Ovary (tissue), 9 donors: Measurements from ENCODE around the gene ARL13A. TPM values are rescaled to one million over a fixed set of nuclear protein-coding genes. Genes with fewer than 3 reads are reported as not detected.

Experiments used
- DNase-seq, 5 donors: peaks; one replicate each; pipeline ENCODE4 v3.0.0-alpha.2; 2019 to 2020
- H3K27ac ChIP-seq, 2 donors: fragments of 200-600 bp; one replicate each; pipeline versions ENCODE4 v1.5.1 to v1.8.0; 2019 to 2022
- H3K27me3 ChIP-seq: fragments of 200-600 bp; one replicate; pipeline ENCODE4 v1.8.0; 2022
- H3K36me3 ChIP-seq: fragments of 200-600 bp; sonication (generic); one replicate; pipeline ENCODE4 v1.5.1; 2019
- H3K4me1 ChIP-seq: one replicate; pipeline ENCODE4 v1.8.1; 2013; ENCODE audit warnings: mild to moderate bottlenecking, moderate library complexity; ENCODE audit not compliant: insufficient read depth
- H3K4me3 ChIP-seq: fragments of 200-600 bp; sonication (generic); one replicate; pipeline ENCODE4 v1.5.1; 2017
- H3K9me3 ChIP-seq, 2 donors: fragments of 200-600 bp in 1 of 2; sonication (generic) in 1 of 2; one replicate each; pipeline versions ENCODE4 v1.5.1 to v1.8.1; 2013 to 2019; ENCODE audit warnings: mild to moderate bottlenecking in 1 of 2, moderate library complexity in 1 of 2
- EP300 ChIP-seq: sonication (generic); formaldehyde crosslinking; IDR thresholded peaks from one replicate; pipeline ENCODE4 v1.6.1; 2017; ENCODE audit warnings: antibody characterized with exemption
- POLR2A ChIP-seq: fragments of 450-650 bp; IDR thresholded peaks from one replicate; pipeline ENCODE4 v1.6.1; 2017; ENCODE audit warnings: antibody characterized with exemption, mild to moderate bottlenecking, moderate library complexity
- WGBS, 3 donors: extraction: QIAGEN DNeasy Blood & Tissue Kit in 1 of 3; methylation state at CpG; one replicate each; pipeline versions ENCODE4 v1.1.5 to v1.1.7; 2013 to 2017; 5-methylcytosine and 5-hydroxymethylcytosine counted together
- intact Hi-C, 4 donors: fragments of 100-400 bp; cut with DNase I; formaldehyde crosslinking; loops; one replicate each; pipeline versions ENCODE4 v1.11.0 to v1.15.1; 2022 to 2023
- polyA plus RNA-seq, 2 donors: library from polyadenylated mRNA; stranded (reverse); fragments of 200-250 nt in 1 of 2; fragments of 350-450 nt in 1 of 2; fragmentation: Illumina TruSeq in 1 of 2; extraction: RNeasy Lipid Tissue Mini Kit (QIAGEN cat#74804) in 1 of 2; gene quantifications; one replicate each; pipeline ENCODE4 v1.2.3, GENCODE V29; 2013 to 2014
- total RNA-seq, 7 donors: library from RNA; depleted of rRNA in 2 of 7; stranded (reverse); fragments of >200 nt in 2 of 7; fragmentation: NEBNext Ultra II Directional in 3 of 7; extraction: Animal tissue kit (Norgen Biotek cat#: 25700) in 3 of 7; gene quantifications; one replicate each; pipeline versions ENCODE4 v1.1.0 to v1.2.4, GENCODE V29; 2016 to 2023
- TF ChIP-seq, protein P1 (sequence below), 3 donors: fragments of 450-650 bp in 2 of 3; fragments of 200-600 bp in 1 of 3; IDR thresholded peaks; one replicate each; pipeline versions ENCODE4 v1.5.1 to v1.8.0; 2016 to 2022; ENCODE audit warnings: antibody characterized with exemption in 3 of 3, mild to moderate bottlenecking in 1 of 3
- donor health status: DM: no; HTN: no; CAD: no; lungs with moderate emphysema.
- donor health status: DM: no; HTN: no; CAD: no.
- donor health status: Bipolar disorder and iron deficiency.
- donor health status: DM: yes; HTN: yes; CAD: no.
- donor health status: DM: no; HTN: no; CAD: no.
- donor health status: DM: yes; HTN: yes; CAD: no.

The ARL13A gene
- total and polyA plus RNA-seq, 9 donors = not detected

DNA sequence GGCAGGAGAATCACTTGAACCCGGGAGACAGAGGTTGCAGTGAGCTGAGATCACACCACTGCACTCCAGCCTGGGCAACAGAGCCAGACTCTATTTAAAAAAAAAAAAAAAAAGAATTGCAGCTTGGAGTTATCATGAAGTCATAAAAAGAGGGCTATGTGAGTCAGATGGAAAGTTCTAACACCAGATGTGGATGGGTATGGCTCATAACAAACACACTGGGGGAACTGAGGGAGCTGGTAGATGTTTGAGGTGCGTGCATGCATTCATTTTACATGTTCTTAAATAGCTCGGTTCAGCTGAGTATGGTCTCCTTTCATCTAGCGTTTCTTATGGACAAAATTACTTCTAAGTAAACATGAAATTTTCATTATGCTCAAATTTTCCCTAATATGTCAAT lies 70.7 kb downstream of the ARL13A start:
- no peaks in the 10 kb centered on the region for H3K4me1 ChIP-seq
- no peak overlapping the region for H3K4me3 ChIP-seq
- 81 to 84% (median 82%) methylated on average over 4 of the region's 4 CpGs for WGBS, 3 donors
- intact Hi-C loops = no loop called here
- no peak for TF ChIP-seq EP300
- TF ChIP-seq, protein P1, sequence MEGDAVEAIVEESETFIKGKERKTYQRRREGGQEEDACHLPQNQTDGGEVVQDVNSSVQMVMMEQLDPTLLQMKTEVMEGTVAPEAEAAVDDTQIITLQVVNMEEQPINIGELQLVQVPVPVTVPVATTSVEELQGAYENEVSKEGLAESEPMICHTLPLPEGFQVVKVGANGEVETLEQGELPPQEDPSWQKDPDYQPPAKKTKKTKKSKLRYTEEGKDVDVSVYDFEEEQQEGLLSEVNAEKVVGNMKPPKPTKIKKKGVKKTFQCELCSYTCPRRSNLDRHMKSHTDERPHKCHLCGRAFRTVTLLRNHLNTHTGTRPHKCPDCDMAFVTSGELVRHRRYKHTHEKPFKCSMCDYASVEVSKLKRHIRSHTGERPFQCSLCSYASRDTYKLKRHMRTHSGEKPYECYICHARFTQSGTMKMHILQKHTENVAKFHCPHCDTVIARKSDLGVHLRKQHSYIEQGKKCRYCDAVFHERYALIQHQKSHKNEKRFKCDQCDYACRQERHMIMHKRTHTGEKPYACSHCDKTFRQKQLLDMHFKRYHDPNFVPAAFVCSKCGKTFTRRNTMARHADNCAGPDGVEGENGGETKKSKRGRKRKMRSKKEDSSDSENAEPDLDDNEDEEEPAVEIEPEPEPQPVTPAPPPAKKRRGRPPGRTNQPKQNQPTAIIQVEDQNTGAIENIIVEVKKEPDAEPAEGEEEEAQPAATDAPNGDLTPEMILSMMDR (IDR thresholded peaks at IDR 0.05) = no peak
- TF ChIP-seq POLR2A = no peak
- H3K27me3 ChIP-seq = no peaks in the 10 kb centered on the region
- H3K9me3 ChIP-seq = no peaks in the 10 kb centered on the region
- no peaks in the 10 kb centered on the region for H3K36me3 ChIP-seq
- DNase-seq = no peak
- no peak overlapping the region for H3K27ac ChIP-seq

Other genes starting within 250 kb of the ARL13A start
- 100 to 1,000 TPM in 4 of 7 donors, 10 to 100 TPM in 3; 42.0 to 132 (median 112) TPM for gene SYTL4, start 237.6 kb upstream of the ARL13A start, total RNA-seq
- gene SYTL4, start 237.6 kb upstream of the ARL13A start, polyA plus RNA-seq = 10 to 100 TPM; 61.1 to 68.0 TPM
- 10 to 100 TPM in 3 of 7 donors, 1 to 10 TPM in 4; 6.3 to 12.8 (median 9.6) TPM for gene CSTF2, start 149.3 kb upstream of the ARL13A start, total RNA-seq
- gene CSTF2, start 149.3 kb upstream of the ARL13A start, polyA plus RNA-seq = 10 to 100 TPM in 1 of 2 donors, 1 to 10 TPM in 1; 4.4 to 12.5 TPM
- not detected for gene NOX1, start 95.3 kb upstream of the ARL13A start, total RNA-seq
- under 1 TPM; 0.06 to 0.28 TPM for gene NOX1, start 95.3 kb upstream of the ARL13A start, polyA plus RNA-seq
- gene XKRX, start 40.8 kb upstream of the ARL13A start, total RNA-seq = 1 to 10 TPM in 1 of 7 donors, under 1 TPM in 6; 0.20 to 2.5 (median 0.24) TPM
- under 1 TPM; 0.15 to 0.22 TPM for gene XKRX, start 40.8 kb upstream of the ARL13A start, polyA plus RNA-seq
- gene TRMT2B, start 82.4 kb downstream of the ARL13A start, total RNA-seq = 10 to 100 TPM in 6 of 7 donors, 1 to 10 TPM in 1; 9.9 to 18.1 (median 15.3) TPM
- 10 to 100 TPM in 1 of 2 donors, 1 to 10 TPM in 1; 8.8 to 12.9 TPM for gene TRMT2B, start 82.4 kb downstream of the ARL13A start, polyA plus RNA-seq
- 1 to 10 TPM; 2.0 to 7.8 (median 3.5) TPM for gene TMEM35A, start 109.2 kb downstream of the ARL13A start, total RNA-seq
- 10 to 100 TPM in 1 of 2 donors, 1 to 10 TPM in 1; 7.7 to 19.7 TPM for gene TMEM35A, start 109.2 kb downstream of the ARL13A start, polyA plus RNA-seq
- gene CENPI, start 128.5 kb downstream of the ARL13A start, total RNA-seq = 1 to 10 TPM; 1.2 to 3.3 (median 2.1) TPM
- gene CENPI, start 128.5 kb downstream of the ARL13A start, polyA plus RNA-seq = 1 to 10 TPM in 1 of 2 donors, under 1 TPM in 1; 0.92 to 1.6 TPM